ENCODE measurements around the gene FMR1.

Gene FMR1

GRCh38 chrX:147917700-147918695 lies 6.3 kb downstream of the FMR1 start:
- DNase-seq = no peak

GRCh38 chrX:147920161-147920666 lies 8.5 kb downstream of the FMR1 start:
- no peak for DNase-seq

GRCh38 chrX:147923605-147924004 lies 11.9 kb downstream of the FMR1 start:
- no peak for DNase-seq

- DNase-seq = no peak
Measured at GRCh38 chrX:147927256-147927655, 15.5 kb downstream of the FMR1 start.

- DNase-seq = no peak
Measured at GRCh38 chrX:147933815-147934214, 22.1 kb downstream of the FMR1 start.

- no peak for DNase-seq
Measured at GRCh38 chrX:147935156-147935758, 23.5 kb downstream of the FMR1 start.

- DNase-seq = no peak
Measured at GRCh38 chrX:147945286-147945685, 33.6 kb downstream of the FMR1 start.

- no peak for DNase-seq
Measured at GRCh38 chrX:147948531-147948930, 36.8 kb downstream of the FMR1 start.

- DNase-seq = no peak
Measured at GRCh38 chrX:147950352-147950751, 38.6 kb downstream of the FMR1 start.

- no peak for DNase-seq
Measured at GRCh38 chrX:147953976-147954375, 42.3 kb downstream of the FMR1 start.

- DNase-seq = no peak
Measured at GRCh38 chrX:147957291-147957690, 45.6 kb downstream of the FMR1 start.

GRCh38 chrX:147958291-147958690 lies 46.6 kb downstream of the FMR1 start:
- DNase-seq = no peak

GRCh38 chrX:147960722-147961121 lies 49.0 kb downstream of the FMR1 start:
- no peak for DNase-seq

GRCh38 chrX:147962476-147962875 lies 50.8 kb downstream of the FMR1 start:
- DNase-seq = no peak

- no peak for DNase-seq
Measured at GRCh38 chrX:147978931-147979330, 67.2 kb downstream of the FMR1 start.

- no peak for DNase-seq
Measured at GRCh38 chrX:147981038-147981752, 69.5 kb downstream of the FMR1 start, which contains the start of gene FMR1NB. Gene FMR1NB (plus strand): TSS chrX:147981337. CDS start chrX:147981403, 66 bp downstream.

Data from NCI-H1092 treated with DMSO at 0.1 percent for 48 hours (cell line).